Uterus (tissue), 2 donors: ENCODE data around the gene EGLN3.

Source experiments
- CTCF ChIP-seq, 4 experiments: fragments of 200-600 bp in 2 of 4; fragments of 450-650 bp in 2 of 4; sonication (generic) in 2 of 4; IDR thresholded peaks; one replicate each; pipeline ENCODE4 v1.5.1; 2016 to 2019; ENCODE audit warnings: antibody characterized with exemption in 4 of 4, mild to moderate bottlenecking in 2 of 4, moderate library complexity in 1 of 4
- POLR2A ChIP-seq, 2 donors: fragments of 450-650 bp; IDR thresholded peaks; one replicate each; pipeline ENCODE4 v1.6.1; 2016; ENCODE audit warnings: antibody characterized with exemption in 2 of 2, mild to moderate bottlenecking in 1 of 2, moderate library complexity in 1 of 2

DNA sequence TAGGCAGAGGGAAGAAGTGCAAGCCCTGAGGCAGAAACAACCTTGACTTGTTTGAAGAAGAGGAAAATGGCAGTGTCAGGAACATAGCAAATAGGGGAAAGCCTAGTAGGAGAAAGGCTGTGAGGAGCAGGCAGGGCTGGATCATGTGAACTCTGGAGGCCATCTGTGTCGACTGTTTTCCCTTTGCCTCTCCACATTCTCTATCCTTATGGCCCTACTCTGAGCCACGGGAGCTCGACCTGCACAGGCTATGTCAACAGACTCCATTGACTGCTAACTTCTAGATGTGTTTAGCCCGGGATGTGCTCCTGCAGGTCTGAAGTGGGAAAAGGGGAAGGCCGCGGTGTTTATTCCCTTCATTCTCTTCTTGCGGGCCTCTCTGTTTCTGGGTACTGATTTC is 35.2 kb downstream of the EGLN3 start:
- no peak for TF ChIP-seq POLR2A (IDR thresholded peaks at IDR 0.05)
- no peak for TF ChIP-seq CTCF (IDR thresholded peaks at IDR 0.05)
